ENCODE data around the gene CUBN.

Gene CUBN

DNA sequence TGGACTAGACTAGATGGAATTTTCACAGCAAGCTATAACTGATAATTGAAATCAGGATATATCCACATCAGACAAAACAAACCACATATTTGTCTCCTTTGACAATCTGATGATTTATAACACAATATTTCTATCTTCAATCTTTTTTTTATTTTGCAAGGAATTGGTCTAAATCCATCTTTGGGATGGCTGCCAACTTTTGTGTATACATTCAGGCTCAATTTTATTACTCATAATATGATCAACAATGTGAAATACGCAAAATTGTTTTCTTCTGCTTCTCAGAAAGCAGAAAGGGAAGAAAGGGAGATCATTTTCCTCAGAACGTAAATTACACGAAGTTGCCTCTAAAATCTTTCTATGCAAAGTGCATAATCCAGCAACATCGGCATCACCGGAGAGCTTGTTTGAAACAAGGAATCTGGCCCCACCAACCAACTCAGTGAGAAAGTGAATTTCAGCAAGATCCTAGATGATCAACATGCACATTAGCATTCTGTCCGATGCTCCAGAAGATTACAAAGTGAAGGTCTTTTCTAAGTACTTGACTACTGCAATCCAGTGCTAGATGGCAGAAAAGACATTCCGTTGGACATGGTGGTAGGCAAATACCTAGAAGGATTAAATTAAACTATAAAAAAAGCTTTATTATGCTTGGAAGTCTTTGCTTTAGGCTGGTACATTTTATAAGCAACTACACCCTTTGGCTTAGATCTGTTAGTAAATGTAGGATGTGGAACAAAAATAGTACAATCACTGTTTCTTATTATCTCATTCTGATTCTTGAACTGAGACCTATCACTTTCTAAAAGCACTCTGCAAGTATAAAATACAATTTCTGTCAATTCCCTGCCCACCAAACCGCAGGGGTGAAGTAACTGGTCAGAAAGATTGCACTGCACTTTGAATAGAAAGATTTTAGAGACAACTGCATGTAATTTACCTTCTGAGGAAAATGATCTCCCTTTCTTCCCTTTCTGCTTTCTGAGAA, 186.0 kb downstream of the CUBN start:
- no peak for DNase-seq

- no peak for DNase-seq
Measured at GRCh38 chr10:16942381-16943078, 187.1 kb downstream of the CUBN start.

- DNase-seq: no peak
Measured at GRCh38 chr10:16941870-16942269, 187.7 kb downstream of the CUBN start.

DNA sequence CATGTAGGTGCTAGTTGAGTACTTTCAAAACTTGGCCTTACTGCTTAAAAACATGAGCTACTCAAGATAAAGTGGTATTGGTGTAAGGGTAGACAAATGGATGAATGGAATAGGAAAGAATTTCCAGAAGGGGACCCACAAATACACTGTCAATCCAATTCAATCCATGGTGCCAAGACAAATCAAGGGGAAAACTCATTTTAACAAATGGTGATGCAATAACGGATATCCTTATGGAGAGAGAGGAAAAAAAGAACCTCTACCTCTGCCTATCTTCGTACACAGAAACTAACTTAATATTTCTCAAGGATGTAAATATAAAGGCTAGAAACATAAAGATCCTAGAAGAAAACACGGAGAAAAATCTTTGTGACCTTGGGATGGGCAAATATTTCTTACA, 188.5 kb downstream of the CUBN start:
- DNase-seq: no peak

- no peak for DNase-seq
Measured at GRCh38 chr10:16938952-16939351, 190.7 kb downstream of the CUBN start.

DNA sequence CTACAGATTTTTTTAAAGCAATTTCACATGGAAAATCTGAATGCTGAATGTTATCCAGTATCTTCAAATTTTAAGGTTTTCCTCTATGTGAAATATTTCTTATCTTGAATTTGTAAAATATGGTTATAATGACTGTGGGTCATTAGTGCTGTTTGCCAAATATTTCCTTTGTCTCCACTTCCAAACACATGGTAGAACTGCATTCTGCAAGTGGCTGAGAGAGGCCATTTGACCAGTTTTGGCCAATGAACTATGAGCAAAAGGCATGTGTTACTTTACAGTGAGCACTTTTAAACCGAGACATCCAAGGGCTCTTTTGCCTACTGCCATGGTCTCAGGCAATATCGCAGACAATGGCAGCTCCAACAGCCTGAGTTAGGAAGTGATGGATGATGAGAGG, 195.2 kb downstream of the CUBN start:
- DNase-seq: no peak

DNA sequence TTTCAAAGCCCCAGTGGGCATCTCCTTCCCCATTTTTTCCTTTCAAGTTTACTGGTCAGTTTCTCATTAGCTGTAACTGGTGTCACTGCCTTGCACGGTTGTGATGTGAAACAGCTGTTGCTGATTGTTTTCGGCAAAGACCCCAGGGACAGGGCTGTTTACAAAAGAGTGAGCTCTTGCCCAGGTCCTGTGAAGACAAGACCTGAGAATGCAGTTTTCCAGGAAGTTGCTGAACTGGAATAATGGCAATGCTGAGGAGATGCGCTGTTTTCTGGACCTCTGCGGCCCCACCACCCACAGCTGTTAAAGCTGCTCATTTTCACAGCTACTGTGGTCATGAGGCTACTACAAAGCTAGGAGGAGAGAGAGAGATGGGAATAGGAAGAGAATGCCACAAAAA, 195.8 kb downstream of the CUBN start:
- no peak for DNase-seq

- no peak for DNase-seq
Measured at GRCh38 chr10:16931930-16932329, 197.7 kb downstream of the CUBN start.

DNA sequence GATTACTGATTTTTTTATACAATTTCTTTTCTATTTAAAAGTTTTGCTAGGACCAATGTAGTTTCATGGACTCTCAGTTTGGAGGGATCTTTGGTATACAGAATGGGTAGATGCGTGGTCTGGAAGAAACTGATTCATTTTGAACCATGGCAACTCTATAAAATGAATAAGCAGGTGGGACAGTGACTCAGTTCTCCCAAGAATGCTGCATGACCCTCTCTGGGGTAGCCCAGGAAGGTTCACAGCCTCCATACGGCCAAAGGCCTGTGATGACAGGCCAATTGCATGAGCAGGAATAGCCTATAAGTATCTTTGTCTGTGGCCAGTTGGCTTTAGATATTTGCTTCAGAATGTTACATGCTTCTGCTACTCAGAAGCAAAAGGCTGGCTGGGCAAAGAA, 199.1 kb downstream of the CUBN start:
- no peak for DNase-seq

DNA sequence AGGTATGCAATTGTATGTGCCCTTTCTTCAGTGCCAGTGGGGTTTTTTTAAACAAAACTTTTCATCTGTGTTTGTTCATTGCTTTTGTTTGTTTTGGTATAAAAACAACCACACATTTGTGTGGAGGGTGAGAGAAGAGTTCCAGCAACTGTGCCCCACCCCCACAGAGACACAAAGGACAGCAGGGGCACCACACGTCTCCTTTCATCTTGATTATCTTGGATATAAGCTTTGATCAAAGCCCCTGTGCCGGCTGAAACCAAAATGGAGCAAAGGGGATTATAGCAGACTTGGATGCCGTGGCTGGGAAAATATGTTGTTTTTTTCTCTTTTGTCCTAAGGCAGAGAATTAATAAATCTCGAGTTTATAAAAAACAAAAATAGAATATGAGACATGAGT, 200.5 kb downstream of the CUBN start:
- no peak for DNase-seq

- DNase-seq: no peak
Measured at GRCh38 chr10:16927546-16927945, 202.1 kb downstream of the CUBN start.

DNA sequence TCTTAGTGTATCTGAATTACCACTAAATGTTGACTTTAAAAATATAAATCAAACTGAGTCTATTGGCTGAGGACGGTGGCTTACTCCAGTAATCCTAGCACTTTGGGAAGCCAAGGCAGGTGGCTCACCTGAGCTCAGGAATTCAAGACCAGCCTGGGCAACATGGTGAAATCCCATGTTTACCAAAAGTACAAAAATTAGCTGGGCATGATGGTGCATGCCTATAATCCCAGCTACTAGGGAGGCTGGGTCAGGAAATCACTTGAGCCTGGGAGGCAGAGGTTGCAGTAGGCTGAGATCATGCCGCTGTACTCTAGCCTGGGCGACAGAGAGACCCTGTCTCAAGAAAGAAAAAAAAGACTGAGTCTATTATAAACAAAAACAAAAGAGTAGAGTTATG, 205.9 kb downstream of the CUBN start:
- no peak for DNase-seq

DNA sequence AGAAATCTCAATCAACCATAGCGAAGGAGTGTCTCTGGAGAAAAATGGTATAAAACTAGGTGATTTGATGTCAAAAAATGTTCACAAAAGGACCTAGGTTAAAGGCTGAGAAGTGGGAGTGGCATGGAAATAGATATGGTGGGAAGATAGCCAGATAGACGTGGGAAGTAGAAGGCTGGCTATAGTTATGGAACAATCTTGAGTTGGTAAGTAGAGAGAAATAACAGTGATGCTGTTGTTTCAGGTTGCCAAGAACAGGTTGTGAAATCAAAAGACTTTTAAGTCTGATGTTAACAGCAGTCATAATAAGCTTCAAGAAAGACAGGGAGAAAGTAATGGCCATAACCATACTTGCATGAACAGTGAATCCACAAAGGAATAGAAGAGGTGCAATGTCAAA, 206.3 kb downstream of the CUBN start:
- DNase-seq: no peak

DNA sequence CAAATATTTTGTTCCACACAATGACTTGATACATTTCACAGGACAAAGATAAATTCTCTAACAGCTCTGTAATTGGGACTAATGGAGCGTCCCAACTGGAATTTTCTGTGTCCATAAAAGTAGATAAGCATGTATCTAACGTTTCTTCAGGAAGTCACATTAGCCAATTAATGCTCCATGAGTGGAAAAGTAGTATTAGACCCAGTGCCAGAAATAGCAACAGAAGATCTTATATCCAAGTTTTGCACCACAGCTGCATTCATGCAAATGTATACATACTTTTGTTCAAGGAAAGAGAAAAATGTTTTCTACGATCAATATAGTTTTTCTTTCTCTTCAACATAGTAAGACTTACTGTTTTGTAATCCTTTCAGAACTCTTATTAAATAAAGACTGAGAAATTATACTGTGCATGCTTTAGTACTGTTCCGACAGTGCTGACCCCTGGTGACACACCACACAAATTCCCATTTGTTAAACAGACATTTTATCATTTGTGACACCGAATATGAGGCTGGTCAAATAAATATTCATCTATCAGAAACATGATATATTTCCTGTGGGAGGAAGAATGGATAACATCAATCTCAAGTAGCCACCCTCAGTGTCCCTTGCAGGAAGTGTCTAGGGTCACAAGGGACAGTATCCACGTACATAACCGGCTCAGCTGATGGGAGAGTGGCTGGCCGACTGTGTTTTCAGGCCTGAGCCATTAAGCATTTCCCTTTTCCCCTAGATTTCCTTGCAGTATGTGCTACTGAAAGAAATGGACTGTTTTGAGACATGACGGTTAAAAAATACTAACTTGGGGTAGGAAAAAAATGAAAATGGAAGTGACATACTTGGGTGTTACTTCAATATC, 210.3 kb downstream of the CUBN start:
- DNase-seq: no peak

DNA sequence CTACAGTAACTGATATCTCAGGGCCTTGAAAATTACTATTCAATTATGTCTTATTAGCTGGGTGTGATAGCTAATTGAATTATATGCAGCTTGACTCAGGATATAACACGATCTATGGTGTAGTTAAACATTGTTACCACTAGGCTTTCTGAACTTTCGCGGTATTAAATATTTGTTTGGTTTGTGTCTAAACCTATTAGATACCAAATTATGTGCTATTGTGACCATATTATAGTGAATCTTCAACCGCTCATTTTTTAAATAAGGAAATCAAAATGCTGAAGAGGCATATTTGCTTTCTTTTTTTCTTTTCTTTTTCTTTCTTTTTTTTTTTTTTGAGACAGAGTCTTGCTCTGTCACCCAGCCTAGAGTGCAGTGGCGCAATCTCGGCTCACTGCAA, 213.1 kb downstream of the CUBN start:
- DNase-seq: no peak

DNA sequence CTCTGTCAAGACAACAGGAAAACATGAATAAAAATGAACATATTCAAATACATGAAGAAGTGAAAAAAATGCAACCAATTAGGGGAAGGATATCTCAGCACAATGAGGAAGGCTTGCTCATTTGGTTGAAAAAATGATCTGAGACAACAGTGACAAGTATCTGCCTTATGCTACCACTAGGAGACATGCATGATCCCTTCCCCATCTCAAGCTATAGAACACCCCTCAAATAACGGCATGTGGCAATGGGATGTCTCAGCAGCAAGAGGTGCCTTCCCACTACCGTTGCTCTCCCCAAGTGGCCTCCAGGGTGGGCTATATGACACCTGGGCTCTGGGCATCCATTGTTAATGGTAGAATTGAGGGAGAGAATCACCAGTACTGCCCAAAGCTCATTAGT, 214.3 kb downstream of the CUBN start:
- DNase-seq: no peak

- no peak for DNase-seq
Measured at GRCh38 chr10:16913266-16913665, 216.3 kb downstream of the CUBN start.

DNA sequence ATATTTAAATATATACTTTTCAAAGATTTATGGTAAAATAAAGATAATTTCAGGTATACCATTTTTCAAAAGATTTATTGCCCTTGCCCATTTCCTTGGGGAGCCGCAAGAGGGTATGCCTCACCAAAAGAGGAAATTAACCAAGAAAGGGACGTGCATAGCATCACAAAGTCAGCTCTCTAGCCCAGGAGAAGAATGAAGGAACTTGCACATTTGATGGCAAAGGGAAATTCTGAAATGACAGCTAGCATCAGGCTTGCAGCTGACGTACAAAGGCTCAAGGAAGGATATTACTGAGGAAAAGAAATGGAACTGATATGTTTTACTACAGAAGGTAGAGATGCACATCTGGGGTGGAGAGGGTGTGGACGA, 218.8 kb downstream of the CUBN start:
- peak; percentile 1 for DNase-seq

DNA sequence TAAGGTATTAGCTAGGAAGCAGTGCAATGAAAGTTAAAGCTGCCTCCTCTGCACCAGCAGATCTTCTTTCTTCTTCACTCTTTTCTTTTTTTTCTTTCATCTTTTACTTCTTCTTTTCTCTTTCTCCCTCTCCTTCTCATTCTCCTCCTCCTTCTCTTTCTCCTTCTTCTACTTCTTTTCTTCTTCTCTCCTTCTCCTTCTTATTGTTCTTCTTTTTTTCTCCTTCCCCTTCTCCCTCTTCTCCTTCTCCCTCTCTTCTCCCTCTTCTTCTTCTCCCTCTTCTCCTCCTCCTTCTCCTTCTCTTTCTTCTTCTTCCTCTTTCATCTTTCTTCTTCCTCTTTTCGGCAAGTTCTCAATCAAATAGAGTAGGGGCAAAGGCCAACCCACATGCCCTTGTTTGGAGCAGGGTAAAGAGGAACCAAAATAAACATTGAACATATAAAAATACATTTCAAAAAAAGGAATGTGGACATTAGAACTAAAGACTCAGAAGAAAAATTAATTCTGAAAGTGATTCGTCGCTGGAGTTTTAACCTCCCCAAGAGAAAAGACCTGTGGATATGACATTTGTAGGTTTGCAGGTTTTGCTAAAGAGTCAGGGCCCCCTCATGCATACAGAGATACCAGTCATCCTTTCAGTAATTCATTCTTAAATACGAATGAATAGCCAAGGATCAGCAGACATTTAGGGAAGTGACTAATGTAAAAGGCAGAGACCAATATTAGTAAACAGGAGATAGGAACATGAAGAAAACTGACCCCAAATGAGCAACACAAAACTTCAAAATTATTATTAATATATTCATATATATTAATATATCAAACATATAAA, 219.4 kb downstream of the CUBN start:
- DNase-seq: no peak

- no peak for DNase-seq
Measured at GRCh38 chr10:16909271-16909767, 220.3 kb downstream of the CUBN start.

GRCh38 chr10:16907687-16908086, 221.9 kb downstream of the CUBN start:
- no peak for DNase-seq

DNA sequence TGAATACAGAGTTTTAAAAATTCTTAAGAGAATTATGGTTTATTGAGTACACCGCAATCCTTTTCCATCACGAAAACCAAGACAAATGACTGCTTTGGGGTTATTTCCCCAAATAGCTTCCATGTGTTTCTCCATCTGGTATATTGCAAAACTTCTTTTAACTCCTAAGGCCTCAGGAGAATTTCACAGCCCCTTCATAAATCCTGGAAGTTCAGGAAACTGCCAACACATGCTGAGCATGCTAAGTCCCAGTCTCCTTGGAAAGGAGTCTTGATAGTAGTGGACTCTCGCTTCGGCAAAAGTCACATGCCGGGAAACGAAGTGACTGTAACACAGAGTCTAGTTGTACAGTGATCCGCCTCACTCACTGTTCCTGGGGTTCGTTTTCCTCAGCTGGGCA, 224.3 kb downstream of the CUBN start:
- DNase-seq: no peak
